ENCODE results near the gene ZNF430. TPM values are rescaled to one million over a fixed set of nuclear protein-coding genes. Genes with fewer than 3 reads are reported as not detected.

ZNF430 gene
- total and polyA plus RNA-seq, 9 of the 15 experiments (the other 6 are each of a cell fraction or from before 2014, with no cell fraction given): 4.7 to 15.4 (median 9.4) TPM

DNA sequence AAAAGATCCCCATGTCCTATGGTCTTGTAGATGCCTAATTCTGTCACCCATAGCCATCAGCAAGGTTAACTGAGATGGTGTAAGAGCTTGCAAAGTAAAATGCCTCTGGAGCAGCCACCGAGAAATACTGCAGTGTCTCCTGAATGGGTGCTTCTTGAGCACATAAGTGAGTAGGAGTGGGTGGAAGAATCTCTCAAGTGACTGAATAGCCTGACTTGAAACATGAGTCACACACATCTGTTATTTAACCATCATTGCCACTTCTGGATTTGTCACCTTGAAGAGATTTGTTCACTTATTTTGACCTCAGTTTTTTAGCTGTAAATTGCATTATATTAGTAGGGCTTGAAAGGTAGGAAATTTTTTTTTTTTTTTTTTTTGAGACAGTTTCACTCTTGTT is 63.9 kb downstream of the ZNF430 start:
- H4K20me1 ChIP-seq (replicated peaks; ENCODE audit: control insufficient read depth, insufficient read depth, low read length): no peaks in the 10 kb centered on the region
- no peak overlapping the region for H3K4me3 ChIP-seq
- H3K27me3 ChIP-seq (ENCODE audit: control insufficient read depth in 2 of 2, insufficient read depth in 2 of 2, low read length in 2 of 2): no peaks in the 10 kb centered on the region
- H3K4me1 ChIP-seq (replicated peaks in 1 of 2; ENCODE audit: control insufficient read depth in 2 of 2, insufficient read depth in 2 of 2, low read length in 2 of 2): peaks cover 4 to 6% of the 10 kb centered on the region in 2 experiments
- BruUV-seq (replicated peaks): no TSS peak
- FAIRE-seq (no peak), ATAC-seq (no peak), DNase-seq (ENCODE audit: extremely low read depth in 1 of 4, low spot score in 3 of 4) (peak in 1 of 4 experiments; percentile 39)
- POLR2A ChIA-PET: interaction anchor here (0.5 to 0.9 kb wide), 2 partner anchors 10 to 120 kb away, joined by 3 read pairs; no protein-coding TSS in a partner anchor
- no peak overlapping the region for H2AFZ ChIP-seq (ENCODE audit: low read depth, low read length)
- no peaks in the 10 kb centered on the region for H3K9me1 ChIP-seq (ENCODE audit: control insufficient read depth, insufficient read depth, low read length)
- CTCF ChIA-PET (ENCODE audit: low intra/inter-chr PET ratio): no interaction called here
- H3K9me3 ChIP-seq (replicated peaks; ENCODE audit: control insufficient read depth, insufficient read depth, low read depth, low read length): no peaks in the 10 kb centered on the region
- H3K27ac ChIP-seq (ENCODE audit: extremely low read depth, low read depth, low read length): no peak overlapping the region
- peaks cover 25% of the 10 kb centered on the region for H3K79me2 ChIP-seq (ENCODE audit: control insufficient read depth, insufficient read depth, low read length)
- no peak overlapping the region for H3K4me2 ChIP-seq (ENCODE audit: insufficient read depth, low read length)
- in situ Hi-C loops (cut with MboI) (no loop called here), intact Hi-C loops (cut with micrococcal nuclease) (loop anchor here (5.0 kb wide), 1 partner anchor 58 kb away; the partner anchor contains the start of gene ZNF431)
- TF ChIP-seq CBFA2T3 (IDR thresholded peaks at IDR 0.05) (0 out of 2 replicates have a peak, but pooled peaks have one; percentile 17), EGR1 (conservative IDR thresholded peaks at IDR 0.05) (peak; percentile 69), TGIF2 (CRISPR knock-in tag; IDR thresholded peaks at IDR 0.05) (no peak), POLR2B (IDR thresholded peaks at IDR 0.05; ENCODE audit: low read depth, partially characterized antibody) (no peak), KDM1A (IDR thresholded peaks at IDR 0.05) (peak; percentile 77 to 80; a peak in 3 of 4 replicates)
- TF ChIP-seq, protein P1, sequence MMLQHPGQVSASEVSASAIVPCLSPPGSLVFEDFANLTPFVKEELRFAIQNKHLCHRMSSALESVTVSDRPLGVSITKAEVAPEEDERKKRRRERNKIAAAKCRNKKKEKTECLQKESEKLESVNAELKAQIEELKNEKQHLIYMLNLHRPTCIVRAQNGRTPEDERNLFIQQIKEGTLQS (IDR thresholded peaks at IDR 0.05): peak; percentile 49; the same call in 1 of the 2 replicates
- TF ChIP-seq, protein P1 (CRISPR knock-in tag; conservative IDR thresholded peaks at IDR 0.05): no peak
- TF ChIP-seq, protein P2, sequence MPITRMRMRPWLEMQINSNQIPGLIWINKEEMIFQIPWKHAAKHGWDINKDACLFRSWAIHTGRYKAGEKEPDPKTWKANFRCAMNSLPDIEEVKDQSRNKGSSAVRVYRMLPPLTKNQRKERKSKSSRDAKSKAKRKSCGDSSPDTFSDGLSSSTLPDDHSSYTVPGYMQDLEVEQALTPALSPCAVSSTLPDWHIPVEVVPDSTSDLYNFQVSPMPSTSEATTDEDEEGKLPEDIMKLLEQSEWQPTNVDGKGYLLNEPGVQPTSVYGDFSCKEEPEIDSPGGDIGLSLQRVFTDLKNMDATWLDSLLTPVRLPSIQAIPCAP (CRISPR knock-in tag; IDR thresholded peaks at IDR 0.05; ENCODE audit: borderline replicate concordance): no peak
- no peak overlapping the region for H3K9ac ChIP-seq (ENCODE audit: insufficient read depth in 1 of 2, low read depth in 2 of 2, low read length in 2 of 2)
- H3K36me3 ChIP-seq (ENCODE audit: control insufficient read depth, insufficient read depth, low read length): peaks cover 37% of the 10 kb centered on the region; the same call in 2 of the 3 replicates
- 77% methylated on average over 1 of the region's 1 CpG for WGBS (ENCODE audit: insufficient coverage, low coverage, missing lambda C conversion rate)

Measured in K562 (cell line).